HepG2 (cell line): ENCODE data around the gene PRRT2. TPM values are rescaled to one million over a fixed set of nuclear protein-coding genes. Genes with fewer than 3 reads are reported as not detected.

Source experiments
- AHDC1 ChIP-seq: sonication (generic); formaldehyde crosslinking; IDR thresholded peaks from 2 replicates; pipeline ENCODE4 v1.5.1; 2020; ENCODE audit warnings: mild to moderate bottlenecking, missing genetic modification reagents, borderline replicate concordance
- AKAP8 ChIP-seq: sonication (generic); formaldehyde crosslinking; IDR thresholded peaks from 2 replicates; pipeline ENCODE4 v1.5.1; 2020; ENCODE audit warnings: mild to moderate bottlenecking, missing genetic modification reagents
- BCL6 ChIP-seq: IDR thresholded peaks from 2 replicates; pipeline ENCODE4 v1.6.1; 2016; ENCODE audit warnings: missing genetic modification reagents, missing compliant biosample characterization
- CBX5 ChIP-seq: sonication (generic); formaldehyde crosslinking; IDR thresholded peaks from 2 replicates; pipeline ENCODE4 v1.4.0; 2020; ENCODE audit warnings: missing genetic modification reagents, borderline replicate concordance
- RAD21 ChIP-seq: fragments of 450-650 bp; formaldehyde crosslinking; IDR thresholded peaks from 2 replicates; pipeline ENCODE4 v1.5.0; 2020; ENCODE audit warnings: mild to moderate bottlenecking
- SOX5 ChIP-seq: IDR thresholded peaks from 2 replicates; pipeline ENCODE4 v1.6.1; 2016; ENCODE audit warnings: borderline replicate concordance
- THAP9 ChIP-seq: sonication (generic); formaldehyde crosslinking; IDR thresholded peaks from 2 replicates; pipeline ENCODE4; 2020; ENCODE audit warnings: missing genetic modification reagents, mild to moderate bottlenecking, borderline replicate concordance
- ZBTB21 ChIP-seq: sonication (generic); formaldehyde crosslinking; IDR thresholded peaks from 2 replicates; pipeline ENCODE4 v1.4.0; 2020; ENCODE audit warnings: missing genetic modification reagents
- ZBTB38 ChIP-seq: sonication (generic); formaldehyde crosslinking; IDR thresholded peaks from 2 replicates; pipeline ENCODE4 v1.5.1; 2020; ENCODE audit warnings: mild to moderate bottlenecking, missing genetic modification reagents
- ZNF354B ChIP-seq: sonication (generic); formaldehyde crosslinking; IDR thresholded peaks from 2 replicates; pipeline ENCODE4 v1.8.0; 2022; ENCODE audit warnings: mild to moderate bottlenecking, missing genetic modification reagents
- ZNF362 ChIP-seq: sonication (generic); formaldehyde crosslinking; IDR thresholded peaks from 2 replicates; pipeline ENCODE4 v1.4.0; 2020; ENCODE audit warnings: missing genetic modification reagents, mild to moderate bottlenecking, borderline replicate concordance
- ZNF563 ChIP-seq: sonication (generic); formaldehyde crosslinking; IDR thresholded peaks from 2 replicates; pipeline ENCODE4 v1.8.0; 2022; ENCODE audit warnings: mild to moderate bottlenecking, moderate library complexity, missing genetic modification reagents
- ZNF619 ChIP-seq: sonication (generic); formaldehyde crosslinking; IDR thresholded peaks from 2 replicates; pipeline ENCODE4 v1.4.0; 2020; ENCODE audit warnings: mild to moderate bottlenecking, missing genetic modification reagents
- ZNF788 ChIP-seq: sonication (generic); formaldehyde crosslinking; IDR thresholded peaks from 2 replicates; pipeline ENCODE4 v1.5.0; 2020; ENCODE audit warnings: mild to moderate bottlenecking, missing genetic modification reagents, borderline replicate concordance
- polyA plus RNA-seq, 8 experiments: library from polyadenylated mRNA; depleted of rRNA in 3 of 8; stranded (reverse) in 7 of 8; unstranded in 1 of 8; fragments of >200 nt; fragmentation: Illumina TruSeq in 4 of 8; extraction: Trizol in 4 of 8; gene quantifications; 2 replicates each; pipeline versions ENCODE4 v1.2.1 to v1.2.3, GENCODE V29; 2011 to 2016; ENCODE audit warnings: low read depth in 4 of 8, missing spikeins in 1 of 8, mixed read lengths in 1 of 8; ENCODE audit not compliant: insufficient read depth in 1 of 8
- total RNA-seq, 5 experiments: library from RNA; depleted of rRNA; stranded (reverse); fragments of >200 nt; fragmentation: Illumina TruSeq; extraction: Trizol; gene quantifications; 2 replicates each; pipeline ENCODE4 v1.2.3, GENCODE V29; 2016; ENCODE audit warnings: low read depth in 1 of 5
- TF ChIP-seq, protein P1 (sequence below): sonication (generic); formaldehyde crosslinking; IDR thresholded peaks from 2 replicates; pipeline ENCODE4 v1.4.0; 2020; ENCODE audit warnings: mild to moderate bottlenecking, missing genetic modification reagents

PRRT2 gene
- total and polyA plus RNA-seq, 2 of the 13 experiments (the other 11 are each of a cell fraction or from before 2014, with no cell fraction given): 0.51 to 1.1 TPM

DNA sequence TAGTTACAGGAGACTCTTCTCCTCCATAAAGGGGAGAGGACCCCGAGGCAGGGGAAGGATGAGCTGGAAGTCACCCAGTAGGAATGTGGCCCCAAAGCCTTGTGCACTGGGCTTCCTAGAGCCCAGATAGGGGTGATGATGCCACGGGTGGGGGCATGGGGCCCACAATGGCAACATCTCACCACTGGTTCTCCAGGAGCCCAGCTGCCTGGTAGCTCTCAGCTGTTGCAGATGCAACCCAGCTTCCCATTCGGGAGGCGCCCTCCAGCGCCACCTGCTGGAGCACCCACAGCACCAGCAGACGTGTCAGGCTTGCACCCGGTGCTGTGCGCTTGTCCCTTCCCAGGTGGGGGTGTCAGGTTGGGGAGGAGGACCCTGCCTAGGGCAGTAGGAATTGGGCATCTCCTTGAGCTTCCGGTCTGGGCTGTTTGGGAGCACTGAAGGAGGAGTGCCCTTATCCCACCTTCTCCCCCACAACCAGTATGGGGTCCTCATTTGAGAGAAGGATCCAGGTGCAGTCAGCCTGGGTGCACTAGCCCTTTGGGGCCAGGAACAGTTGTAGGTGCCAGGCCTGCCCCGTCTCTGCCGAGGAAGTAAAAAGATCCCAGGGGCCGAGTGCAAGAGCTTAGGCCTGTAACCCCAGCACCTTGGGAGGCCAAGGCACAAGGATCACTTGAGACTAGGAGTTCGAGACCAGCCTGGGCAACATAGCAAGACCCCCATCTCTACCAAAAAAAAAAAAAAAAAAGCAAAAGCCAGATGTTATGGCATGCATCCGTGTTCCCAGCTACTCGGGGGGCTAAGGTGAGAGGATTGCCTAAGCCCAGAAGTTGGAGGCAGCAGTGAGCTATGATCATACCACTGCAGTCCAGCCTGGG, 36.7 kb downstream of the PRRT2 start (continued):
- TF ChIP-seq THAP9 (CRISPR knock-in tag) (peak; percentile 32; the same call in 1 of the 2 replicates), ZNF563 (CRISPR knock-in tag) (peak; percentile 73; the same call in 1 of the 2 replicates), RAD21 (CRISPR knock-in tag) (peak; percentile 98), ZBTB38 (peak; percentile 63), ZNF788 (peak; percentile 58; the same call in 1 of the 2 replicates), SOX5 (0 out of 2 replicates have a peak, but pooled peaks have one; percentile 21), ZNF354B (no peak), BCL6 (CRISPR knock-in tag) (0 out of 2 replicates have a peak, but pooled peaks have one; percentile 9), ZBTB21 (CRISPR knock-in tag) (no peak), ZNF619 (CRISPR knock-in tag) (0 out of 2 replicates have a peak, but pooled peaks have one; percentile 24), AHDC1 (CRISPR knock-in tag) (no peak), ZNF362 (peak; percentile 73; the same call in 1 of the 2 replicates), CBX5 (CRISPR knock-in tag) (peak; percentile 86; the same call in 1 of the 2 replicates), AKAP8 (0 out of 2 replicates have a peak, but pooled peaks have one; percentile 31)
- TF ChIP-seq, protein P1, sequence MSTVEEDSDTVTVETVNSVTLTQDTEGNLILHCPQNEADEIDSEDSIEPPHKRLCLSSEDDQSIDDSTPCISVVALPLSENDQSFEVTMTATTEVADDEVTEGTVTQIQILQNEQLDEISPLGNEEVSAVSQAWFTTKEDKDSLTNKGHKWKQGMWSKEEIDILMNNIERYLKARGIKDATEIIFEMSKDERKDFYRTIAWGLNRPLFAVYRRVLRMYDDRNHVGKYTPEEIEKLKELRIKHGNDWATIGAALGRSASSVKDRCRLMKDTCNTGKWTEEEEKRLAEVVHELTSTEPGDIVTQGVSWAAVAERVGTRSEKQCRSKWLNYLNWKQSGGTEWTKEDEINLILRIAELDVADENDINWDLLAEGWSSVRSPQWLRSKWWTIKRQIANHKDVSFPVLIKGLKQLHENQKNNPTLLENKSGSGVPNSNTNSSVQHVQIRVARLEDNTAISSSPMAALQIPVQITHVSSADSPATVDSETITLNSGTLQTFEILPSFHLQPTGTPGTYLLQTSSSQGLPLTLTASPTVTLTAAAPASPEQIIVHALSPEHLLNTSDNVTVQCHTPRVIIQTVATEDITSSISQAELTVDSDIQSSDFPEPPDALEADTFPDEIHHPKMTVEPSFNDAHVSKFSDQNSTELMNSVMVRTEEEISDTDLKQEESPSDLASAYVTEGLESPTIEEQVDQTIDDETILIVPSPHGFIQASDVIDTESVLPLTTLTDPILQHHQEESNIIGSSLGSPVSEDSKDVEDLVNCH: no peak
